Kidney epithelial cell (primary cell): ENCODE results near the gene RAD23A. TPM values are rescaled to one million over a fixed set of nuclear protein-coding genes. Genes with fewer than 3 reads are reported as not detected.

Source experiments
- DNase-seq: peaks from one replicate; pipeline ENCODE4 v3.0.0-alpha.2; 2010; ENCODE audit warnings: low read depth
- H3K27me3 ChIP-seq: 2 replicates; pipeline ENCODE4 v1.6.0; 2011; ENCODE audit warnings: low read length; ENCODE audit not compliant: control insufficient read depth, insufficient read depth
- H3K36me3 ChIP-seq: 2 replicates; pipeline ENCODE4 v1.5.1; 2011; ENCODE audit warnings: low read length; ENCODE audit not compliant: control insufficient read depth, insufficient read depth
- H3K4me3 ChIP-seq: 2 replicates; pipeline ENCODE4 v1.5.1; 2011; ENCODE audit warnings: low read depth, mild to moderate bottlenecking, control low read depth, low read length
- CTCF ChIP-seq: IDR thresholded peaks from 2 replicates; pipeline ENCODE4 v1.5.1; 2011; ENCODE audit warnings: mild to moderate bottlenecking, moderate library complexity, low read length, control low read depth, inconsistent platforms; ENCODE audit not compliant: insufficient read depth, poor library complexity, severe bottlenecking
- total RNA-seq: library from RNA; depleted of rRNA; stranded (reverse); fragments of >200 nt; gene quantifications from 2 replicates; pipeline ENCODE4 v1.2.3, GENCODE V29; 2015

RAD23A gene
- total RNA-seq, 1 donor from 2014 or later: 138 TPM

GRCh38 chr19:12985049-12985776 is 39.6 kb downstream of the RAD23A start:
- H3K27me3 ChIP-seq: peaks cover 23% of the 10 kb centered on the region
- no peaks in the 10 kb centered on the region for H3K36me3 ChIP-seq
- no peak for DNase-seq
- TF ChIP-seq CTCF: no peak
- H3K4me3 ChIP-seq: no peak overlapping the region

GRCh38 chr19:12986726-12987125 is 41.1 kb downstream of the RAD23A start:
- no peak for TF ChIP-seq CTCF
- peaks cover 23% of the 10 kb centered on the region for H3K27me3 ChIP-seq
- H3K4me3 ChIP-seq: no peak overlapping the region
- no peak for DNase-seq
- no peaks in the 10 kb centered on the region for H3K36me3 ChIP-seq

GRCh38 chr19:12987190-12987589 is 41.5 kb downstream of the RAD23A start:
- Histone ChIP-seq H3K27me3 (peaks cover 23% of the 10 kb centered on the region), H3K4me3 (no peak overlapping the region), H3K36me3 (no peaks in the 10 kb centered on the region)
- DNase-seq: no peak
- no peak for TF ChIP-seq CTCF

GRCh38 chr19:12987781-12988180 is 42.1 kb downstream of the RAD23A start:
- TF ChIP-seq CTCF: no peak
- H3K36me3 ChIP-seq: no peaks in the 10 kb centered on the region

GRCh38 chr19:12990431-12990830 is 44.8 kb downstream of the RAD23A start:
- Histone ChIP-seq H3K4me3 (no peak overlapping the region), H3K27me3 (peaks cover 11% of the 10 kb centered on the region), H3K36me3 (no peaks in the 10 kb centered on the region)
- TF ChIP-seq CTCF: no peak
- DNase-seq: no peak

More at GRCh38 chr19:12987781-12988180, 42.1 kb downstream of the RAD23A start:
- no peak for DNase-seq
- Histone ChIP-seq H3K4me3 (no peak overlapping the region), H3K27me3 (peaks cover 19% of the 10 kb centered on the region)

- TF ChIP-seq CTCF: no peak
- no peak for DNase-seq
- Histone ChIP-seq H3K4me3 (no peak overlapping the region), H3K36me3 (no peaks in the 10 kb centered on the region), H3K27me3 (peaks cover 8% of the 10 kb centered on the region)
These were observed 45.2 kb downstream of the RAD23A start for GRCh38 chr19:12990853-12991252.
